GM10266 (cell line): ENCODE results near the gene MOCOS.

Experiments used
- DNase-seq: peaks from one replicate; pipeline ENCODE4 v3.0.0; 2012; ENCODE audit errors: extremely low spot score
- CTCF ChIP-seq: IDR thresholded peaks from 2 replicates; pipeline ENCODE4 v1.5.1; 2012; ENCODE audit warnings: mild to moderate bottlenecking, low read depth; ENCODE audit not compliant: control insufficient read depth, insufficient read depth; ENCODE audit errors: missing control alignments

MOCOS gene

GRCh38 chr18:36309436-36310391 lies 122.4 kb downstream of the MOCOS start:
- TF ChIP-seq CTCF = no peak
- DNase-seq = no peak

- no peak for DNase-seq
Observed at GRCh38 chr18:36311026-36311570, 123.8 kb downstream of the MOCOS start.

GRCh38 chr18:36312806-36313395 lies 125.6 kb downstream of the MOCOS start:
- DNase-seq = no peak
- no peak for TF ChIP-seq CTCF

More at GRCh38 chr18:36311026-36311570, 123.8 kb downstream of the MOCOS start:
- no peak for TF ChIP-seq CTCF

- no peak for DNase-seq
Observed at GRCh38 chr18:36314098-36314497, 126.8 kb downstream of the MOCOS start.

GRCh38 chr18:36314754-36315153 lies 127.5 kb downstream of the MOCOS start:
- no peak for TF ChIP-seq CTCF
- no peak for DNase-seq

More at GRCh38 chr18:36314098-36314497, 126.8 kb downstream of the MOCOS start:
- TF ChIP-seq CTCF = no peak

GRCh38 chr18:36315736-36316135 lies 128.4 kb downstream of the MOCOS start:
- no peak for TF ChIP-seq CTCF
- no peak for DNase-seq

GRCh38 chr18:36316246-36316645 lies 128.9 kb downstream of the MOCOS start:
- no peak for TF ChIP-seq CTCF
- no peak for DNase-seq
